OCI-LY7 (cell line): ENCODE results near the gene FGGY. TPM values are rescaled to one million over a fixed set of nuclear protein-coding genes. Genes with fewer than 3 reads are reported as not detected.

Source experiments
- BruUV-seq: library from RNA; stranded (reverse); fragments of 400-500 nt; replicated peaks from 2 replicates; lab custom pipeline; 2021; lab: Mats Ljungman, UMichigan
- CTCF ChIA-PET: fragments of 300-600 bp; sonication (Branson Sonifier 250); formaldehyde crosslinking; loops from one replicate; lab custom pipeline; 2022; ENCODE audit warnings: antibody characterized with exemption; ENCODE audit not compliant: unreplicated experiment; lab: Charles Lee
- POLR2A ChIA-PET: fragments of 300-600 bp; sonication (Branson Sonifier 250); formaldehyde crosslinking; loops from one replicate; lab custom pipeline; 2022; ENCODE audit warnings: antibody characterized with exemption; lab: Charles Lee
- DNase-seq: peaks from one replicate; pipeline ENCODE4 v3.0.0-alpha.2; 2015; ENCODE audit warnings: low spot score
- H2AFZ ChIP-seq: fragments of 200-600 bp; sonication (generic), shearing (Covaris generic); 2 replicates; pipeline ENCODE4 v1.6.1; 2014; ENCODE audit warnings: mild to moderate bottlenecking, antibody characterized with exemption, low read length, moderate library complexity
- H3K27ac ChIP-seq: fragments of 200-600 bp; sonication (generic); 2 replicates; pipeline ENCODE4 v1.5.1; 2014; ENCODE audit warnings: mixed run types, low read depth, mild to moderate bottlenecking, moderate library complexity, low read length, inconsistent platforms; ENCODE audit not compliant: poor library complexity, severe bottlenecking
- H3K36me3 ChIP-seq: fragments of 200-600 bp; sonication (generic); 2 replicates; pipeline ENCODE4 v1.6.1; 2014; ENCODE audit warnings: mild to moderate bottlenecking, antibody characterized with exemption, low read length, moderate library complexity, mixed read lengths; ENCODE audit not compliant: insufficient read depth
- H3K4me1 ChIP-seq: fragments of 200-600 bp; sonication (generic); 2 replicates; pipeline ENCODE4 v1.5.1; 2014; ENCODE audit warnings: mild to moderate bottlenecking, low read length; ENCODE audit not compliant: insufficient read depth, poor library complexity, severe bottlenecking
- H3K4me2 ChIP-seq: fragments of 200-600 bp; sonication (generic); 2 replicates; pipeline ENCODE4 v1.6.1; 2014; ENCODE audit warnings: mild to moderate bottlenecking, low read length
- H3K4me3 ChIP-seq: fragments of 200-600 bp; sonication (generic); 2 replicates; pipeline ENCODE4 v1.5.1; 2014; ENCODE audit warnings: mild to moderate bottlenecking, low read depth, low read length; ENCODE audit not compliant: poor library complexity, severe bottlenecking
- H3K79me2 ChIP-seq: fragments of 200-600 bp; sonication (generic); 2 replicates; pipeline ENCODE4 v1.6.1; 2016; ENCODE audit warnings: low read depth, mild to moderate bottlenecking, low read length, moderate library complexity, mixed read lengths; ENCODE audit not compliant: insufficient read depth
- H3K9me2 ChIP-seq: fragments of 200-600 bp; sonication (generic); 2 replicates; pipeline ENCODE4 v1.6.1; 2016; ENCODE audit warnings: mild to moderate bottlenecking, low read length, mixed read lengths; ENCODE audit not compliant: insufficient read depth
- H3K9me3 ChIP-seq: fragments of 200-600 bp; sonication (generic); 2 replicates; pipeline ENCODE4 v1.6.1; 2014; ENCODE audit warnings: mild to moderate bottlenecking, mixed run types, low read length, mixed read lengths
- H4K20me1 ChIP-seq: fragments of 200-600 bp; sonication (generic); 2 replicates; pipeline ENCODE4 v1.6.1; 2014; ENCODE audit warnings: mild to moderate bottlenecking, antibody characterized with exemption, low read length, moderate library complexity, mixed read lengths; ENCODE audit not compliant: insufficient read depth
- EZH2phosphoT487 ChIP-seq: fragments of 200-600 bp; sonication (generic); IDR thresholded peaks from 2 replicates; pipeline ENCODE4 v1.6.1; 2018; ENCODE audit warnings: low read depth, borderline replicate concordance, mild to moderate bottlenecking, mixed run types, antibody characterized with exemption, low read length, moderate library complexity, mixed read lengths
- intact Hi-C: fragments of 100-400 bp; cut with micrococcal nuclease; formaldehyde crosslinking; loops from one replicate; pipeline ENCODE4 v1.10.0; 2022; ENCODE audit not compliant: unreplicated experiment
- total RNA-seq, 2 experiments: library from RNA; depleted of rRNA in 1 of 2; stranded (reverse); fragments of >200 nt in 1 of 2; shearing (Covaris generic) in 1 of 2; gene quantifications; 2 replicates each; pipeline ENCODE4 v1.2.3, GENCODE V29; 2014 to 2022
- TF ChIP-seq, protein P1 (sequence below): fragments of 200-600 bp; sonication (generic); conservative IDR thresholded peaks from 2 replicates; pipeline ENCODE4 v1.5.1; 2014; ENCODE audit warnings: mild to moderate bottlenecking, antibody characterized with exemption, low read length, moderate library complexity, mixed read lengths

FGGY gene
- total RNA-seq, 2 experiments from 2014 or later = 0.63 to 4.5 TPM

GRCh38 chr1:59730759-59731478 lies 434.0 kb downstream of the FGGY start:
- H2AFZ ChIP-seq = no peak overlapping the region
- POLR2A ChIA-PET = interaction anchor here (0.7 kb wide), 2 partner anchors 32 to 1157 kb away, joined by 4 read pairs; no protein-coding TSS in a partner anchor
- CTCF ChIA-PET = no interaction called here

GRCh38 chr1:59731591-59731990 lies 434.7 kb downstream of the FGGY start:
- Histone ChIP-seq H3K79me2 (no peaks in the 10 kb centered on the region), H3K4me3 (no peak overlapping the region), H3K9me2 (no peaks in the 10 kb centered on the region), H3K27ac (no peak overlapping the region), H3K9me3 (no peaks in the 10 kb centered on the region), H4K20me1 (no peaks in the 10 kb centered on the region), H2AFZ (no peak overlapping the region), H3K36me3 (no peaks in the 10 kb centered on the region), H3K4me1 (no peaks in the 10 kb centered on the region), H3K4me2 (no peak overlapping the region)
- BruUV-seq = no TSS peak
- no peak for TF ChIP-seq EZH2phosphoT487
- TF ChIP-seq, protein P1, sequence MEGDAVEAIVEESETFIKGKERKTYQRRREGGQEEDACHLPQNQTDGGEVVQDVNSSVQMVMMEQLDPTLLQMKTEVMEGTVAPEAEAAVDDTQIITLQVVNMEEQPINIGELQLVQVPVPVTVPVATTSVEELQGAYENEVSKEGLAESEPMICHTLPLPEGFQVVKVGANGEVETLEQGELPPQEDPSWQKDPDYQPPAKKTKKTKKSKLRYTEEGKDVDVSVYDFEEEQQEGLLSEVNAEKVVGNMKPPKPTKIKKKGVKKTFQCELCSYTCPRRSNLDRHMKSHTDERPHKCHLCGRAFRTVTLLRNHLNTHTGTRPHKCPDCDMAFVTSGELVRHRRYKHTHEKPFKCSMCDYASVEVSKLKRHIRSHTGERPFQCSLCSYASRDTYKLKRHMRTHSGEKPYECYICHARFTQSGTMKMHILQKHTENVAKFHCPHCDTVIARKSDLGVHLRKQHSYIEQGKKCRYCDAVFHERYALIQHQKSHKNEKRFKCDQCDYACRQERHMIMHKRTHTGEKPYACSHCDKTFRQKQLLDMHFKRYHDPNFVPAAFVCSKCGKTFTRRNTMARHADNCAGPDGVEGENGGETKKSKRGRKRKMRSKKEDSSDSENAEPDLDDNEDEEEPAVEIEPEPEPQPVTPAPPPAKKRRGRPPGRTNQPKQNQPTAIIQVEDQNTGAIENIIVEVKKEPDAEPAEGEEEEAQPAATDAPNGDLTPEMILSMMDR = no peak
- POLR2A ChIA-PET = interaction anchor here (0.7 kb wide), 1 partner anchor 33 kb away, joined by 4 read pairs; no protein-coding TSS in a partner anchor
- no peak for DNase-seq
- intact Hi-C loops = no loop called here
- CTCF ChIA-PET = no interaction called here

More at GRCh38 chr1:59730759-59731478, 434.0 kb downstream of the FGGY start:
- no peaks in the 10 kb centered on the region for H3K4me1 ChIP-seq
- no peaks in the 10 kb centered on the region for H3K36me3 ChIP-seq
- intact Hi-C loops = no loop called here
- no peaks in the 10 kb centered on the region for H4K20me1 ChIP-seq
- DNase-seq = no peak
- H3K79me2 ChIP-seq = no peaks in the 10 kb centered on the region
- no peak overlapping the region for H3K27ac ChIP-seq
- no peak overlapping the region for H3K4me3 ChIP-seq
- H3K9me2 ChIP-seq = no peaks in the 10 kb centered on the region
- BruUV-seq = no TSS peak
- H3K9me3 ChIP-seq = no peaks in the 10 kb centered on the region
- TF ChIP-seq, protein P1 = no peak
- no peak for TF ChIP-seq EZH2phosphoT487
- no peak overlapping the region for H3K4me2 ChIP-seq

- Histone ChIP-seq H3K79me2 (no peaks in the 10 kb centered on the region), H3K4me2 (no peak overlapping the region), H3K9me2 (no peaks in the 10 kb centered on the region), H4K20me1 (no peaks in the 10 kb centered on the region), H2AFZ (no peak overlapping the region), H3K27ac (no peak overlapping the region), H3K9me3 (no peaks in the 10 kb centered on the region), H3K36me3 (no peaks in the 10 kb centered on the region), H3K4me1 (no peaks in the 10 kb centered on the region), H3K4me3 (no peak overlapping the region)
- CTCF ChIA-PET = no interaction called here
- no TSS peak for BruUV-seq
- intact Hi-C loops = no loop called here
- TF ChIP-seq, protein P1 = no peak
- TF ChIP-seq EZH2phosphoT487 = no peak
- no peak for DNase-seq
- POLR2A ChIA-PET = no interaction called here
Observed at GRCh38 chr1:59732214-59732955, 435.5 kb downstream of the FGGY start.
